Measurements from ENCODE around the gene ITLN1.
"Not testable (repeated sequence)": the region's sequence is repeated elsewhere in the genome, so short reads cannot be mapped to it uniquely, and the experiment has no call there.

The ITLN1 gene

GRCh38 chr1:160885042-160885441 lies at the start of gene ITLN1:
TSS of gene ITLN1 (minus strand) at chr1:160885180. CDS start at chr1:160884877, 303 bp downstream.
- no peak for DNase-seq

- not testable (repeated sequence) for DNase-seq
These were observed 48.3 kb upstream of the ITLN1 start for GRCh38 chr1:160933305-160933704.

DNA sequence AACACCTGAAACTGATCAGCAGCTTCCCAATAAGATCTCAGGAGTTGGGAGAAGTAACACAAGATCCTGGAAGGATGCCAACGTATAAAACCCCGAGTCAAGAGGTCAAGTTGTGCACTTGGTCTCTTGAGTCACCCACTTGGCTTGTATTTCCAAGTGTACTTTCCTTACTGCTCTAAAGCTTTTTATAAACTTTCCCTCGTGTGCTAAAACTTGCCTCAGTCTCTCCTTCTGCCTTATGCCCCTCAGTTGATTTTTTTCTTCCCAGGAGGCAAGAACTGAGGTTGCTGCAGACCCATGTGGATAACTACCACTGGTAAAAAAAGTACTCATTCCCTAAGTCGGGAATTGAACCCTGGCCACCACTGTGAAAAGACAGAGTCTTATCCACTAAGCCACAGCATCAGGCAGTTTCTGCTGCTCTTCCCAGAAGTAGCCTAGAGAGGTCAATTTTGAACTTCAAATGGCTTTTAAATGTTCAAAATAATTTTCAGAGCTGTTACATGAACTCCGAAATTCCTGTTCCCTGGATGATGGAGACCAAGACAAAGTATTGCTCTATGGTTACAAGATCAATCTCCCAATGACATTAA lies 40.8 kb upstream of the ITLN1 start:
- DNase-seq = no peak

GRCh38 chr1:160924791-160925651 lies 40.0 kb upstream of the ITLN1 start:
- DNase-seq = no peak

DNA sequence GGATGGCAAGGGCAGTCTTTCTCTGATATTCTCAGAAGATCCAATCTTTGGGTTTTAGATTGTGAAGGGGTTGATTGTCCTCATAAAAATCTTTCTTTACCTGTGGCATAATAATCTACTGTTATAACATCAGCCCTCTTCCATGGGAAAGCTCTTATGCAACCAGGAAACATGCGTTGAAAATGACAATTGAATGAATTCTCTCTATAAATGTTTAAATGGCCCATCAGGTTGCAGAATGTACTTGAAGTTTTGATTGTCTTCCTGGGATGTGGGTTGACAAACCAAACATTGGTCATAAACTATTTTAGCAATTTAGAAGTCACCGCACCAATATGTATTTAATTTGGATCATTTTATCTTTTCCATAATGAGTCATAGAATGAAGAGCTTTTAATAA lies 31.7 kb upstream of the ITLN1 start:
- DNase-seq = no peak

DNA sequence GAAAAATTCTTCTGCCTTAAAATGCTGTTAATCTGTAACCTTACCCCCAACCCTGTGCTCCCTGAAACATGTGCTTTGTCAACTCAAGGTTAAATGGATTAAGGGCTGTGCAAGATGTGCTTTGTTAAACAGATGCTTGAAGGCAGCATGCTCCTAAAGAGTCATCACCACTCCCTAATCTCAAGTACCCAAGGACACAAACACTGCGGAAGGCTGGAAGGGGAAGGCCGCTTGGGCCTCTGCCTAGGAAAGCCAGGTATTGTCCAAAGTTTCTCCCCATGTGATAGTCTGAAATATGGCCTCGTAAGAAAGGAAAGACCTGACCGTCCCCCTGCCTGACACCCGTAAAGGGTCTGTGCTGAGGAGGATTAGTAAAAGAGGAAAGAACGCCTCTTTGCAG lies 28.2 kb upstream of the ITLN1 start:
- DNase-seq = not testable (repeated sequence)

- no peak for DNase-seq
These were observed 26.9 kb upstream of the ITLN1 start for GRCh38 chr1:160911925-160912324.

DNA sequence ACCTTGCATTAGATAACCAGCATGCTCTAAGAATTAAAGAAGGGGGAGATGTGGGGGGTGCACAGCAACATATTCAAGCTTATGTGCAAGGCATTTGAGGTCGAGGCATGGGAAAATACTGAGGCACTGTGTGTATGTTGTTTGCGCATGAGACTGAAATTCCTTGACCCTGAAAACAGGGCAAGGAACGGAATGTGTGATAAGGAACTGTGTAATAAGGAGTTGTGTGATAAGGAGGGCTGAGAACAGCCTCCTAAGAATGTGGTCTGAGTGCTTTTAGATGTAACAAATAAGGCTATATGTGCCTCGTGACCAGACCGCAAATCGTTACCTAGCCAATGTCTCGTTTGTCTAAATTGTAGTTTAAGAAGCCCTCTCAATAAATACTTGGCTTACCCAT lies 26.5 kb upstream of the ITLN1 start:
- no peak for DNase-seq

GRCh38 chr1:160910170-160910750 lies 25.3 kb upstream of the ITLN1 start:
- no peak for DNase-seq

DNA sequence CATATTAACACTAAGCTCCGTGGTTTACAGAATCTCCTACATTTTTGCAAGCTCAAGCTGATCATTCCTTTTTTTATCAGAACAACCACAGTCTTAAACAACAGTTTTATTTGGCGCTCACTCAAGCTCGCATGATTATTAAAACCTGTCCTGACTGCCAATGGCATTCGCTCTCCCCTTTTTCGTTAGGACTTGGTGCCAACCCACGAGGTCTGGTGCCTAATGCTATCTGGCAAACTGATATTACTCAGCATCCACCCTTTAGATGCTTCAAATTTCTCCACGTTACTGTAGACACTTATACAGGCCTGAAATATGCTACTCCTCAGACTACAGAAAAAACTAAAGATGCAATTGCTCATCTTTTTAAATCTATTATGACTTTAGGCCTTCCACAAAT lies 23.0 kb upstream of the ITLN1 start:
- no peak for DNase-seq

DNA sequence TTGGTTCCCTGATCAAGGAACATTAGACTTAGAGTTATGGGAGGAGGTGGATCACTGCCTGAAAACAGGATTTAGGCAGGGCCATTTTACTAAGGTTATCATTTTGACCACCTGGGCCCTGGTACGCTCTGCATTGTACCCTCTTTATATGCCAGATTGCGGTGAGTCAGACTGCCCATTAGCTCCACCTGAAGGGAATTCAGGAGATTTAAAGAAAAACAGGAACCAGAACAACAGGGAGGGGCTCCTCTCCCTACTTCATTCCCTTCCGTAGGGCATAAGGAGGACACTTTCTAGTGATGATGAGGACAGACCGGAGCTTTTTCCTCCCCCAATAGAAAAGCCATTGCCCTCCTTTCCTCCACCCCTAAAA lies 20.6 kb upstream of the ITLN1 start:
- no peak for DNase-seq

DNA sequence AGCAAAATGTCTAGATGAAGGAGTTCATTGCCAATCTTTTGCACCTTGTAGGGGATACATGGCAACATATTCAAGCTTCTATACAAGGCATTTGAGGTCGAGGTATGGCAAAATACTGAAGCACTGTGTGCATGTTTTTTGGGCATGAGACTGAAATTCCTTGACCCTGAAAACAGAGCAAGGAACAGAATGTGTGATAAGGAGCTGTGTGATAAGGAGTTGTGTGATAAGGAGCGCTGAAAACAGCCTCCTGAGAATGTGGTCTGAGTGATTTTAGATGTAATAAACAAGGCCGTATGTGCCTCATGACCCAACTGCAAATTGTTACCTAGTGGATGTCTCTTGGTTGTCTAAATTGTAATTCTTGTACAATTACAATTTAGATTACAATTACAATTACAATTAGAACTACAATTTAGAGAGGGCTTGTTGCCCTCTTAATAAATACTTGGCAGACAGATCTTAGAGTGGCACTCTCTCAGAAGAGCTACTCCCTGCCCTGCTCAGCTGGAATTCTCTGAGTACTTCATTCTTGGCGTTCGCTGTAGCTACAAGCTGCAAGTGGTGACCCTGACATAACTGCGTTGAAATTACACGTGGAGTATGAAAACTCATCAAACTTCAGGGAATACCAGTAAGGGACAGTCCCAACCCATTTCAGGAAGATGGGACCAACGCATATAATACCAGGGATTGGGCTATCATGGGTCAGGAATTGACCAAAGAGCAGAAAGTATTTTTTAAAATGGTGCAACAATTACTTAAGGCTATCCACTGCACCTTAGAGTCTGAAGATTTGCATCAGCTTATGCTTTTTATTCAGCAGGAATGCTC lies 20.0 kb upstream of the ITLN1 start:
- DNase-seq = no peak

DNA sequence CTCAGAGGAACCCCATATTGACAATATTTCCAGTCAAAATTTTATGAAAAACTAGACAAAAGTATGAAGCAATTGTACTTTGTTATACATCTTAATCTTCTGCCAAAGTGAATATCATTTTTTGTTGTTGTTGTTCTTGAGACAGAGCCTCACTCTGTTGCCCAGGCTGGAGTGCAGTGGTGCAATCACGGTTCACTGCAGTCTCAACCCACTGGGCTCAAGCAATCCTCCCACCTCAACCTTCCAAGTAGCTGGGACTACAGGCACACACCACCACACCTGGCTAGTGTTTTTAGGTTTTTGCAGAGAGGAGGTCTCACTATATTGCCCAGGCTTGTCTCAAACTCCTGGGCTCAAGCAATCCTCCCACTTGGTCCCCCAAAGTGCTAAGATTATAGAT lies 17.3 kb upstream of the ITLN1 start:
- not testable (repeated sequence) for DNase-seq

- no peak for DNase-seq
These were observed 16.8 kb upstream of the ITLN1 start for GRCh38 chr1:160901768-160902167.

DNA sequence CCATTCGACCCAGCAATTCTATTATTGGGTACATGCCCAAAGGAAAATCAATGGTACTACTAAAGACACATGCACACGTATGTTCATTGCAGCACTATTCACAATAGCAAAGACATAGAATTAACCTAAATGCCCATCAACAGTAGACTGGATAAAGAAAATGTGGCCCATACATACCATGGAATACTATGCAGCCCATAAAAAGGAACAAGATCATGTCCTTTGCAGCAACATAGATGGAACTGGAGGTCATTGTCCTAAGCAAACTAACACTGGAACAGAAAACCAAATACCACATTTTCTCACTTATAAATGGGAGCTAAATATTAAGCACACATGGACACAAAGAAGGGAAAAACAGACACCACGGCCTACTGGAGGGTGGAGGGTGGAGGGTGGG lies 15.7 kb upstream of the ITLN1 start:
- DNase-seq = not testable (repeated sequence)

GRCh38 chr1:160894368-160895135 lies 9.6 kb upstream of the ITLN1 start:
- not testable (repeated sequence) for DNase-seq

DNA sequence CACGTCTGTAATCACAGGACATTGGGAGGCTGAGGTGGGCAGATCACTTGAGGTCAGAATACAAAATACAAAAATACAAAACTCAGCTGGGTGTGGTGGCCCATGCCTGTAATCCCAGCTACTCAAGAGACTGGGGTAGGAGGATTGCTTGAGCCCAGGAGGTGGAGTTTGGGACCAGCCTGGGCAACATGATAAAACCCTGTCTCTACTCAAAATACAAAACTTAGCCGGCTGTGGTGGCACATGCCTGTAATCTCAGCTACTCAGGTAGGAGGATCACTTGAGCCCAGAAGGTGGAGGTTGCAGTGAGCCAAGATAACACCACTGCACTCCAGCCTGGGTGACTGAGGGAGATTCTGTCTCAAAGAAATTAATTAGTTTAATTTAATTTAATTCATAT lies 6.5 kb upstream of the ITLN1 start:
- DNase-seq = no peak

DNA sequence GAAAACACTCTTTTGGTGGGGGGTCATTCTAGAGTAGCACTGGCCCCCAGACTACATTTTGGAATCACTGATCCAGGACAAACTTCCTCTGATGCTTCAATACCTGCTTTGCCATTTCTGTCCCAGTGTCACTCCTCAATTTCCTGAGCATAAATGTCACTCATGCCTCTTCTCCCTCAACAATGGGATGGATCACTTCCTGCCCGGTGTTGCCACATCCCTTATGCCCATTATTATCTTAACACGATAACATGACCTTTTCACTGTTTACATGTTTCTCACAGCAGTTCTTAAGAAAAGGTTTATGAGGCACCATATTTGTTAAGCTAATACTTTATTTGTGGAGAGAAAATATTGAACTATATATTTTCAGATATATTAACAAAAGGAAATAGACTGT lies 3.9 kb upstream of the ITLN1 start:
- no peak for DNase-seq

- no peak for DNase-seq
These were observed 2.1 kb upstream of the ITLN1 start for GRCh38 chr1:160887071-160887470.

GRCh38 chr1:160884579-160884978 lies 401 bp downstream of the ITLN1 start:
- no peak for DNase-seq

DNA sequence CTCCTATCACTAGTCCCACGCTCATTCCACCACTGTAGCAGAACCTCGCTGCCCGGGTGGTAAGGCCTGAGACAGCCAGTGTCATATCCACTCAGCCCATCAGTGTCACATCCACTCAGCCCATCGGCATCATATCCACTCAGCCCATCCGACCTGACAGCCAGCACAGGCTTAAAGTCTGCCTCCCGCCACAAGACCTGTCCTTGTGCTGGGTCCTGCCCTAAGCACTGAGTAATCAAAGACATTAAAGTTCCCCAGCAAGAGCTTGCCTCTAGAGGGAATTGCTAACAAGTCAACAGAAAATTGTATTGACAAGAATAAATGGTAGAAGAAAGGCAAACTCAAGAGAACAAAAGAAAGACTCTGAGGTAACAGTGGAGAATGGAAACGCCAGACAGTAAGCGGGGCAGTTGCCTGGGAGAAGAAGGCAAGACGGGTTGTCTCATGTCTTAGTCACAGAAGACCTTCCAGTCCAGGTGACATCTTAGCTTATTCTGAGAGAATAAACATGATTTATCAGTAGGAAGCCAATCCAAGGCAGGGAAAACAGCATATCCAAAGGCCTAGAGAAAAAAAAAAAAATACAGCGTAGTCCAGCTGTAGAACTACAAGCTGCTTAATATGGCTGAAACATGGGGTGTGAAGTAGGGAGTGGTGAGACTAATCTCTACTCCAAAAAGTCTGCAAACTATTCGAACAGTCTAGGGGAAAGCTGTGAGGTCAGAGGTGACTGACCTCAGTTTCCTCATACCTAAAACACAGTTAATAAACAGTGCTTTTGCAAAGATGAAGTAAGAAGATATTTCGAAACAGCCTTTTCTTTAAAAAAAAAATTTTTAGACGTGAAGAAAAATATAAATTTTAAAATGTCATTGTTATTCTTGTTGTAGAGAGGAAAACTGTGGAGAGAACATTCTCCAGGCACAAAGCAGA lies 1.1 kb downstream of the ITLN1 start:
- no peak for DNase-seq
